Hepatocyte (in vitro differentiated cells): ENCODE data around the gene CASD1. TPM values are rescaled to one million over a fixed set of nuclear protein-coding genes. Genes with fewer than 3 reads are reported as not detected.

Experiments
- DNase-seq: peaks from one replicate; pipeline ENCODE4 v3.0.0-alpha.2; 2016; ENCODE audit warnings: low spot score
- H2AFZ ChIP-seq: fragments of 200-600 bp; sonication (generic); 2 replicates; pipeline ENCODE4 v1.6.0; 2016; ENCODE audit warnings: antibody characterized with exemption, mild to moderate bottlenecking
- H3K27ac ChIP-seq: fragments of 200-600 bp; sonication (generic); 2 replicates; pipeline ENCODE4 v1.5.1; 2016; ENCODE audit warnings: mild to moderate bottlenecking
- H3K27me3 ChIP-seq: fragments of 200-600 bp; sonication (generic); 2 replicates; pipeline ENCODE4 v1.6.1; 2016
- H3K36me3 ChIP-seq: fragments of 200-600 bp; sonication (generic); replicated peaks from 2 replicates; pipeline ENCODE4 v1.5.1; 2016; ENCODE audit warnings: low read depth; ENCODE audit not compliant: insufficient read depth
- H3K4me1 ChIP-seq: fragments of 200-600 bp; sonication (generic); 2 replicates; pipeline ENCODE4 v1.5.1; 2016; ENCODE audit warnings: mild to moderate bottlenecking, moderate library complexity; ENCODE audit not compliant: insufficient read depth
- H3K4me2 ChIP-seq: fragments of 200-600 bp; sonication (generic); 2 replicates; pipeline ENCODE4 v1.6.0; 2016
- H3K4me3 ChIP-seq: fragments of 200-600 bp; sonication (generic); 2 replicates; pipeline ENCODE4 v1.5.1; 2016; ENCODE audit warnings: mild to moderate bottlenecking
- H3K79me2 ChIP-seq: fragments of 200-600 bp; sonication (generic); 2 replicates; pipeline ENCODE4 v1.6.0; 2017; ENCODE audit warnings: mild to moderate bottlenecking
- H3K9me2 ChIP-seq: fragments of 200-600 bp; sonication (generic); replicated peaks from 2 replicates; pipeline ENCODE4 v1.6.0; 2017; ENCODE audit warnings: mild to moderate bottlenecking; ENCODE audit not compliant: insufficient read depth
- H3K9me3 ChIP-seq: fragments of 200-600 bp; sonication (generic); 2 replicates; pipeline ENCODE4 v1.5.1; 2016; ENCODE audit warnings: low read depth, mild to moderate bottlenecking
- H4K20me1 ChIP-seq: fragments of 200-600 bp; sonication (generic); 2 replicates; pipeline ENCODE4 v1.6.0; 2016; ENCODE audit warnings: mild to moderate bottlenecking; ENCODE audit not compliant: insufficient read depth, poor library complexity, severe bottlenecking
- CTCF ChIP-seq: fragments of 200-600 bp; sonication (generic); IDR thresholded peaks from 2 replicates; pipeline ENCODE4 v1.5.1; 2016; ENCODE audit warnings: antibody characterized with exemption, mild to moderate bottlenecking; ENCODE audit not compliant: poor library complexity
- EZH2 ChIP-seq: fragments of 200-600 bp; sonication (generic); IDR thresholded peaks from 2 replicates; pipeline ENCODE4 v1.6.1; 2016; ENCODE audit warnings: antibody characterized with exemption, mild to moderate bottlenecking, borderline replicate concordance
- EZH2phosphoT487 ChIP-seq: fragments of 200-600 bp; sonication (generic); IDR thresholded peaks from one replicate; pipeline ENCODE4 v1.6.1; 2018; ENCODE audit warnings: antibody characterized with exemption, mild to moderate bottlenecking, low read depth, moderate library complexity; ENCODE audit not compliant: unreplicated experiment, severe bottlenecking
- WGBS: methylation state at CpG from one replicate; pipeline ENCODE4 v1.1.6; 2016; ENCODE audit warnings: low lambda C conversion rate; ENCODE audit errors: missing lambda C conversion rate; 5-methylcytosine and 5-hydroxymethylcytosine counted together
- polyA plus RNA-seq: library from polyadenylated mRNA; unstranded; fragments of >200 nt; fragmentation: Nextera tagmentation; extraction: Ambion mirVana; gene quantifications from 2 replicates; pipeline ENCODE4 v1.2.1, GENCODE V29; 2016
- total RNA-seq: library from RNA; depleted of rRNA; stranded (reverse); fragments of >200 nt; gene quantifications from 2 replicates; pipeline ENCODE4 v1.2.3, GENCODE V29; 2014

Gene CASD1
- total and polyA plus RNA-seq, 2 experiments from 2014 or later = 13.7 to 43.3 TPM

GRCh38 chr7:94497874-94498670 lies 11.5 kb upstream of the CASD1 start:
- Histone ChIP-seq H3K4me3 (no peak overlapping the region), H3K27me3 (no peaks in the 10 kb centered on the region), H3K4me2 (no peak overlapping the region), H3K36me3 (no peaks in the 10 kb centered on the region), H3K4me1 (no peaks in the 10 kb centered on the region), H2AFZ (no peak overlapping the region), H3K79me2 (no peaks in the 10 kb centered on the region), H3K9me3 (no peaks in the 10 kb centered on the region), H3K9me2 (no peaks in the 10 kb centered on the region), H4K20me1 (no peaks in the 10 kb centered on the region), H3K27ac (no peak overlapping the region)
- WGBS = 85% methylated on average over 2 of the region's 2 CpGs
- TF ChIP-seq EZH2phosphoT487 (no peak), CTCF (no peak), EZH2 (no peak)
- DNase-seq = no peak

GRCh38 chr7:94498918-94499317 lies 10.7 kb upstream of the CASD1 start:
- 93% methylated on average over 2 of the region's 2 CpGs for WGBS
- no peak overlapping the region for H3K4me3 ChIP-seq
- DNase-seq = no peak
- no peak overlapping the region for H2AFZ ChIP-seq
- H3K4me1 ChIP-seq = no peaks in the 10 kb centered on the region
- H3K27ac ChIP-seq = no peak overlapping the region
- H3K36me3 ChIP-seq = no peaks in the 10 kb centered on the region
- H3K9me3 ChIP-seq = no peaks in the 10 kb centered on the region
- no peaks in the 10 kb centered on the region for H3K79me2 ChIP-seq
- TF ChIP-seq EZH2phosphoT487 = no peak
- no peak for TF ChIP-seq CTCF
- no peaks in the 10 kb centered on the region for H4K20me1 ChIP-seq
- no peaks in the 10 kb centered on the region for H3K9me2 ChIP-seq
- H3K27me3 ChIP-seq = no peaks in the 10 kb centered on the region
- H3K4me2 ChIP-seq = no peak overlapping the region

GRCh38 chr7:94507462-94507861 lies 2.1 kb upstream of the CASD1 start:
- peaks cover 26% of the 10 kb centered on the region for H3K79me2 ChIP-seq
- H4K20me1 ChIP-seq = no peaks in the 10 kb centered on the region
- H3K4me3 ChIP-seq = no peak overlapping the region
- no peak for DNase-seq
- H3K4me1 ChIP-seq = peaks cover 9% of the 10 kb centered on the region
- no peak overlapping the region for H2AFZ ChIP-seq
- no peaks in the 10 kb centered on the region for H3K27me3 ChIP-seq
- H3K4me2 ChIP-seq = no peak overlapping the region
- no peaks in the 10 kb centered on the region for H3K36me3 ChIP-seq
- TF ChIP-seq CTCF (no peak), EZH2 (no peak), EZH2phosphoT487 (no peak)
- 74% methylated on average over 1 of the region's 1 CpG for WGBS
- H3K9me3 ChIP-seq = no peaks in the 10 kb centered on the region
- no peak overlapping the region for H3K27ac ChIP-seq
- no peaks in the 10 kb centered on the region for H3K9me2 ChIP-seq
